Measurements from ENCODE around the gene SAFB2.

DNA sequence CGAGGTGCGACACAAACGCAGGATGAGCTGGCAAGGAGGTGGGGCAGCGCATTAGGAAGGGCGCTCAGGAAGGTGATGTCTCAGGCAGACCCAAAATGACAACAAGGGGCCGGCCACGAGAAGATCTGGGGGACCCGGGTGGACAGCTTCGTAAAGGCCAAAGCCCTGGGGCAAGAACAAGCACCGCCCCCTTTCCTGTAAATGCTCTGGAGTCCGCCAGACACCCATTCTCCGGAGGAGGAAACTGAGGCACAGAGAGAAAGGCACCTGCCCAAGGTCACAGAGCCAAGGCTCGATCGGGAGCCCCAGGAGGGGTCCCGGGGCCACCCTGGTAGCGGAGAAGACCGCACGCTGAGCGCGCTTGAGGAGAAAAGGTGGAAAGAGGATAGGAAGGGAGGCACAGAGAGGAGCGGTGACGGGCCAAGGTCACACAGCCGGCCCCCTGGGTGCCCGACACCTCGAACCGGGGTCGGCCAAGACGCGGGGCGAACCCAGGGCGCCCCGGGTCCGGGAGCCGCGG lies 571 bp downstream of the SAFB2 start:
- TF ChIP-seq POLR2A (IDR thresholded peaks at IDR 0.05; ENCODE audit: low read depth, low read length) (no peak), POLR2AphosphoS5 (IDR thresholded peaks at IDR 0.05; ENCODE audit: low read depth, low read length) (no peak), TAF1 (IDR thresholded peaks at IDR 0.05; ENCODE audit: low read depth, low read length) (no peak), SPI1 (IDR thresholded peaks at IDR 0.05; ENCODE audit: low read depth, low read length) (no peak), PAX5 (IDR thresholded peaks at IDR 0.05; ENCODE audit: insufficient read depth, low read length, severe bottlenecking) (no peak)
